H9 (cell line): ENCODE measurements around the gene NRG2. TPM values are rescaled to one million over a fixed set of nuclear protein-coding genes. Genes with fewer than 3 reads are reported as not detected.

ENCODE experiments used
- DNase-seq: peaks from one replicate; pipeline ENCODE4 v3.0.0-alpha.2; 2017
- H2AFZ ChIP-seq: one replicate; pipeline ENCODE4 v1.6.1; 2013; ENCODE audit warnings: mild to moderate bottlenecking, low read length, control low read depth, moderate library complexity
- H2AK5ac ChIP-seq: 2 replicates; pipeline ENCODE4 v1.6.1; 2013; ENCODE audit warnings: low read length, control low read depth, mixed read lengths; ENCODE audit not compliant: insufficient read length
- H2BK120ac ChIP-seq: one replicate; pipeline ENCODE4 v1.6.1; 2013; ENCODE audit warnings: low read depth, mild to moderate bottlenecking, low read length, control low read depth, inconsistent platforms; ENCODE audit not compliant: poor library complexity, severe bottlenecking
- H2BK12ac ChIP-seq: 2 replicates; pipeline ENCODE4 v1.6.1; 2013; ENCODE audit warnings: low read length, control low read depth, mixed read lengths, low read depth; ENCODE audit not compliant: insufficient read length
- H2BK15ac ChIP-seq: 2 replicates; pipeline ENCODE4 v1.6.1; 2013; ENCODE audit warnings: low read depth, low read length, control low read depth
- H2BK20ac ChIP-seq: one replicate; pipeline ENCODE4 v1.6.1; 2013; ENCODE audit warnings: low read depth, mild to moderate bottlenecking, low read length, control low read depth, inconsistent platforms; ENCODE audit not compliant: poor library complexity, severe bottlenecking
- H2BK5ac ChIP-seq: 2 replicates; pipeline ENCODE4 v1.6.1; 2013; ENCODE audit warnings: low read length, control low read depth, mixed read lengths; ENCODE audit not compliant: insufficient read length
- H3K14ac ChIP-seq: 2 replicates; pipeline ENCODE4 v1.6.1; 2013; ENCODE audit warnings: low read length, control low read depth; ENCODE audit not compliant: insufficient read depth
- H3K18ac ChIP-seq: 2 replicates; pipeline ENCODE4 v1.6.1; 2013; ENCODE audit warnings: low read depth, mild to moderate bottlenecking, mixed read lengths, low read length, control low read depth; ENCODE audit not compliant: insufficient read length
- H3K23ac ChIP-seq: 2 replicates; pipeline ENCODE4 v1.6.1; 2013; ENCODE audit warnings: low read length, control low read depth, mixed read lengths, low read depth; ENCODE audit not compliant: insufficient read length
- H3K23me2 ChIP-seq: 2 replicates; pipeline ENCODE4 v1.6.1; 2013; ENCODE audit warnings: low read depth, mild to moderate bottlenecking, mixed read lengths, low read length, control low read depth; ENCODE audit not compliant: insufficient read length, poor library complexity, severe bottlenecking
- H3K27ac ChIP-seq: 2 replicates; pipeline ENCODE4 v1.5.1; 2013; ENCODE audit warnings: low read length, control low read depth, mixed read lengths, low read depth; ENCODE audit not compliant: insufficient read length
- H3K27me3 ChIP-seq: 2 replicates; pipeline ENCODE4 v1.6.1; 2013; ENCODE audit warnings: low read length, control low read depth, inconsistent platforms; ENCODE audit not compliant: insufficient read depth
- H3K4ac ChIP-seq: 2 replicates; pipeline ENCODE4 v1.6.1; 2013; ENCODE audit warnings: low read depth, mild to moderate bottlenecking, control low read depth, inconsistent platforms, low read length, moderate library complexity
- H3K4me1 ChIP-seq: 2 replicates; pipeline ENCODE4 v1.6.1; 2013; ENCODE audit warnings: low read length, control low read depth, inconsistent platforms; ENCODE audit not compliant: insufficient read depth
- H3K4me2 ChIP-seq: 2 replicates; pipeline ENCODE4 v1.6.1; 2013; ENCODE audit warnings: low read length, control low read depth, mixed read lengths; ENCODE audit not compliant: insufficient read length, insufficient read depth
- H3K56ac ChIP-seq: 2 replicates; pipeline ENCODE4 v1.6.1; 2013; ENCODE audit warnings: low read depth, mild to moderate bottlenecking, mixed read lengths, low read length, control low read depth; ENCODE audit not compliant: insufficient read length
- H3K79me1 ChIP-seq: 2 replicates; pipeline ENCODE4 v1.6.1; 2013; ENCODE audit warnings: low read depth, mild to moderate bottlenecking, moderate library complexity, low read length, control low read depth, inconsistent platforms; ENCODE audit not compliant: insufficient read depth, poor library complexity, severe bottlenecking
- H3K79me2 ChIP-seq: 2 replicates; pipeline ENCODE4 v1.6.1; 2013; ENCODE audit warnings: low read length, control low read depth, inconsistent platforms; ENCODE audit not compliant: insufficient read depth
- H3K9ac ChIP-seq: 2 replicates; pipeline ENCODE4 v1.6.1; 2013; ENCODE audit warnings: low read length, control low read depth, mixed read lengths; ENCODE audit not compliant: insufficient read length; ENCODE audit errors: extremely low read depth
- H3K9me3 ChIP-seq: one replicate; pipeline ENCODE4 v1.6.1; 2013; ENCODE audit warnings: low read depth, low read length, inconsistent platforms; ENCODE audit not compliant: control insufficient read depth
- H3T11ph ChIP-seq: one replicate; pipeline ENCODE4 v1.6.1; 2013; ENCODE audit warnings: mild to moderate bottlenecking, low read length, control low read depth, inconsistent platforms
- H4K20me1 ChIP-seq: one replicate; pipeline ENCODE4 v1.6.1; 2013; ENCODE audit not compliant: control insufficient read depth, insufficient read length, insufficient read depth
- H4K5ac ChIP-seq: 2 replicates; pipeline ENCODE4 v1.6.1; 2013; ENCODE audit warnings: low read depth, mild to moderate bottlenecking, mixed read lengths, low read length, control low read depth; ENCODE audit not compliant: insufficient read length
- H4K8ac ChIP-seq: replicated peaks from 2 replicates; pipeline ENCODE4 v1.6.1; 2013; ENCODE audit warnings: low read length, control low read depth, mixed read lengths, low read depth; ENCODE audit not compliant: insufficient read length
- H4K91ac ChIP-seq: 2 replicates; pipeline ENCODE4 v1.6.1; 2013; ENCODE audit warnings: low read depth, mild to moderate bottlenecking, moderate library complexity, mixed read lengths, low read length, control low read depth; ENCODE audit not compliant: insufficient read length
- H3K27ac Mint-ChIP-seq, 3 experiments: 2 replicates in 2 of 3; 3 replicates in 1 of 3; pipeline ENCODE4 v1.8.0; 2020 to 2021; ENCODE audit warnings: mixed read lengths in 3 of 3, mild to moderate bottlenecking in 1 of 3, moderate library complexity in 1 of 3
- H3K27me3 Mint-ChIP-seq: 2 replicates; pipeline ENCODE4 v1.8.0; 2021; ENCODE audit warnings: low read depth, mild to moderate bottlenecking, moderate library complexity, mixed read lengths
- H3K36me3 Mint-ChIP-seq, 3 experiments: 2 replicates in 2 of 3; 3 replicates in 1 of 3; pipeline ENCODE4 v1.8.0; 2020 to 2021; ENCODE audit warnings: low read depth in 3 of 3, mixed read lengths in 3 of 3; ENCODE audit not compliant: insufficient read depth in 1 of 3
- H3K4me1 Mint-ChIP-seq, 2 experiments: 2 replicates each; pipeline ENCODE4 v1.8.0; 2020; ENCODE audit warnings: mixed read lengths in 2 of 2
- H3K4me3 Mint-ChIP-seq, 2 experiments: 2 replicates in 1 of 2; 3 replicates in 1 of 2; pipeline ENCODE4 v1.8.0; 2020 to 2021; ENCODE audit warnings: mild to moderate bottlenecking in 2 of 2, mixed read lengths in 2 of 2, moderate library complexity in 1 of 2
- H3K9me3 Mint-ChIP-seq, 2 experiments: 2 replicates in 1 of 2; 3 replicates in 1 of 2; pipeline ENCODE4 v1.8.0; 2020; ENCODE audit warnings: mild to moderate bottlenecking in 2 of 2, mixed read lengths in 2 of 2, moderate library complexity in 1 of 2
- WGBS: extraction: QIAGEN DNeasy Blood & Tissue Kit; methylation state at CpG from one replicate; pipeline ENCODE4 v1.1.7; 2013; ENCODE audit warnings: missing lambda C conversion rate, low lambda C conversion rate, mixed read lengths; ENCODE audit not compliant: insufficient read length; ENCODE audit errors: extremely low coverage; 5-methylcytosine and 5-hydroxymethylcytosine counted together
- total RNA-seq: library from RNA; stranded (reverse); gene quantifications from 2 replicates; pipeline ENCODE4 v1.2.1, GENCODE V29; 2021
- TF ChIP-seq, protein P1 (sequence below): fragments of 200-600 bp; sonication (generic); conservative IDR thresholded peaks from 3 replicates; pipeline ENCODE4 v1.8.0; 2021; ENCODE audit warnings: antibody characterized with exemption, mild to moderate bottlenecking

Gene NRG2
- total RNA-seq, 1 experiment from 2014 or later, result not detected

DNA sequence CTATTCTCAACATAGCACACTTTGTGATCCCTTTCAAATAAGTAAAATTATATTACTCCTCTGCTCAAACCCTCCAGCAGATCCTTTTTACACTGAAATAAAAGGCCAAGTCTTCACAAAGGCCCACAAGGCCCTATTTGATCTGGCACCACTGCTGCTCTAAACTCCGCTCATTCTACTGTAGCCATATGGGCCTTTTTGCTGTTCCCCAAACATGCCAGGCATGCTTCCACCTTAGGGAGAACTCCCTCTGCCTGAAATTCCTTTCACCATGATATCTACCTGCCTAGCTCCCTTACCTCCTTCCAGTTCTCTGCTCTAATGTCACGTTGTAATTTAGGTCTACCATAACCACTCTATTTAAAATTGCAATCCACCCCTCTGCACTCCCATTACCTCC lies 28.3 kb downstream of the NRG2 start:
- Histone ChIP-seq H2BK12ac (no peak overlapping the region), H4K20me1 (no peaks in the 10 kb centered on the region), H4K8ac (no peak overlapping the region), H3K56ac (no peak overlapping the region), H3K4me2 (no peak overlapping the region), H4K5ac (no peak overlapping the region), H3K23me2 (no peaks in the 10 kb centered on the region), H2AFZ (no peak overlapping the region), H3K4ac (no peak overlapping the region), H3K9ac (no peak overlapping the region), H2AK5ac (no peak overlapping the region), H2BK5ac (no peak overlapping the region), H3K79me2 (no peaks in the 10 kb centered on the region), H2BK15ac (no peak overlapping the region), H3K23ac (no peak overlapping the region), H4K91ac (no peak overlapping the region), H3K79me1 (no peaks in the 10 kb centered on the region), H3K27ac (no peak overlapping the region), H2BK120ac (no peak overlapping the region), H2BK20ac (no peak overlapping the region), H3K4me1 (no peaks in the 10 kb centered on the region), H3K14ac (no peak overlapping the region), H3T11ph (no peak overlapping the region), H3K9me3 (no peaks in the 10 kb centered on the region), H3K18ac (no peak overlapping the region), H3K27me3 (no peaks in the 10 kb centered on the region)
- H3K4me3 Mint-ChIP-seq, result no peak overlapping the region
- no peak for DNase-seq
- H3K36me3 Mint-ChIP-seq, result no peaks in the 10 kb centered on the region
- H3K4me1 Mint-ChIP-seq, result no peaks in the 10 kb centered on the region
- no peak overlapping the region for H3K27ac Mint-ChIP-seq
- H3K27me3 Mint-ChIP-seq, result peaks cover 7% of the 10 kb centered on the region
- no peaks in the 10 kb centered on the region for H3K9me3 Mint-ChIP-seq
- TF ChIP-seq, protein P1, sequence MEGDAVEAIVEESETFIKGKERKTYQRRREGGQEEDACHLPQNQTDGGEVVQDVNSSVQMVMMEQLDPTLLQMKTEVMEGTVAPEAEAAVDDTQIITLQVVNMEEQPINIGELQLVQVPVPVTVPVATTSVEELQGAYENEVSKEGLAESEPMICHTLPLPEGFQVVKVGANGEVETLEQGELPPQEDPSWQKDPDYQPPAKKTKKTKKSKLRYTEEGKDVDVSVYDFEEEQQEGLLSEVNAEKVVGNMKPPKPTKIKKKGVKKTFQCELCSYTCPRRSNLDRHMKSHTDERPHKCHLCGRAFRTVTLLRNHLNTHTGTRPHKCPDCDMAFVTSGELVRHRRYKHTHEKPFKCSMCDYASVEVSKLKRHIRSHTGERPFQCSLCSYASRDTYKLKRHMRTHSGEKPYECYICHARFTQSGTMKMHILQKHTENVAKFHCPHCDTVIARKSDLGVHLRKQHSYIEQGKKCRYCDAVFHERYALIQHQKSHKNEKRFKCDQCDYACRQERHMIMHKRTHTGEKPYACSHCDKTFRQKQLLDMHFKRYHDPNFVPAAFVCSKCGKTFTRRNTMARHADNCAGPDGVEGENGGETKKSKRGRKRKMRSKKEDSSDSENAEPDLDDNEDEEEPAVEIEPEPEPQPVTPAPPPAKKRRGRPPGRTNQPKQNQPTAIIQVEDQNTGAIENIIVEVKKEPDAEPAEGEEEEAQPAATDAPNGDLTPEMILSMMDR, result no peak
- WGBS, result no CpG with 5 or more reads among the region's 2 CpGs
